ENCODE data around the gene ASMTL. TPM values are rescaled to one million over a fixed set of nuclear protein-coding genes. Genes with fewer than 3 reads are reported as not detected.
"Not testable (repeated sequence)": the region's sequence is repeated elsewhere in the genome, so short reads cannot be mapped to it uniquely, and the experiment has no call there.

Gene ASMTL
- total RNA-seq, 1 donor from 2014 or later: 20.8 TPM

DNA sequence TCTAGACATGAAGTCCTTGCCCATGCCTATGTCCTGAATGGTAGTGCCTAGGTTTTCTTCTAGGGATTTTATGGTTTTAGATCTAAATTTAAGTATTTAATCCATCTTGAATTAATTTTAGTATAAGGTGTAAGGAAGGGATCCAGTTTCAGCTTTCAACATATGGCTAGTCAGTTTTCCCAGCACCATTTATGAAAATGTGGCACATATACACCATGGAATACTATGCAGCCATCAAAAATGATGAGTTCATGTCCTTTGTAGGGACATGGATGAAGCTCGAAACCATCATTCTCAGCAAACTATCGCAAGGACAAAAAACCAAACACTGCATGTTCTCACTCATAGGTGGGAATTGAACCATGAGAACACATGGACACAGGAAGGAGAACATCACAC, 29.8 kb upstream of the ASMTL start:
- not testable (repeated sequence) for DNase-seq (ENCODE audit: low spot score)

DNA sequence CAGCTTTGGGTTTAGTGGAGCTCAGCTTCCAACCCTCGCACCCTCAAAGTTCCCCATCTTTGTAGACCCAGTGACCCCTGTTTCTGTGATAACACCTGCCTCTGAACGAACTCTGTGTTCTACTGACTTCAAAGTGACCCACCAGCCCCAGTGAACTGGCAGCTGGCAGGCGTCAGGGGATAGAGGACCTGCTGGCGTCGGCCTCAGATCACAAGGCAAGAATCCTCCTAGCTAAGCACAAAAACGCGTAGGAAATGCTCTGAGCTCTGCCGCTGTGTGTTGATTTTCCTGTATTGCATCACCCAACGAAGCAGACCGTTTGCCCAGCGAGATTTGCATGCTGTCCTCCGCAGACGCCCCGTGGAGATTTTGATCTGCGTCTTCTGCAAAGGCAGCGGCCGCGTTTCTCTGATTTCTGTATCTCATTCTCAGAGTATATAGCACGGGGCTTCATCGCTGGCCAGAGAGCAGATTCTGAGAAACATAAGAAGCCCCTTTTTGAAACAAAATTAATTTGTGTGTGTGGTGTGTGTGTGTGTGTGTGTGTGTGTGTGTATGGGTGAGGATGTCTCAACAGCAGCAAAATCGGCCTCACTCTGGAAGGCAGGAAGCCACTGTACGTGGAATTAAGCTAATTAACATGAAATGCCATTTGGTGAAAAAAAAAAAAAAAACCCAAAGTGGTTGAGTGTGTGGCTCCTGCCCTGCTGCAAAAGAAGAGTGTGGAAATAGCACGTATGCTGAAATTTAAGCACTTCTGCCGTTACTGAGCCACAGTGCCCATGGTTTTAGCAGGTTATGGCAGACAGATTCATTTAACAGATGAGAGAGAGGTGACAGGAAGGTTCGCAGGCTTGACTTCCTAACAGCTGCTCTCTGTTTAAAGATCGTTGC, 29.2 kb upstream of the ASMTL start:
- peak; percentile 84 for DNase-seq (ENCODE audit: low spot score)

DNA sequence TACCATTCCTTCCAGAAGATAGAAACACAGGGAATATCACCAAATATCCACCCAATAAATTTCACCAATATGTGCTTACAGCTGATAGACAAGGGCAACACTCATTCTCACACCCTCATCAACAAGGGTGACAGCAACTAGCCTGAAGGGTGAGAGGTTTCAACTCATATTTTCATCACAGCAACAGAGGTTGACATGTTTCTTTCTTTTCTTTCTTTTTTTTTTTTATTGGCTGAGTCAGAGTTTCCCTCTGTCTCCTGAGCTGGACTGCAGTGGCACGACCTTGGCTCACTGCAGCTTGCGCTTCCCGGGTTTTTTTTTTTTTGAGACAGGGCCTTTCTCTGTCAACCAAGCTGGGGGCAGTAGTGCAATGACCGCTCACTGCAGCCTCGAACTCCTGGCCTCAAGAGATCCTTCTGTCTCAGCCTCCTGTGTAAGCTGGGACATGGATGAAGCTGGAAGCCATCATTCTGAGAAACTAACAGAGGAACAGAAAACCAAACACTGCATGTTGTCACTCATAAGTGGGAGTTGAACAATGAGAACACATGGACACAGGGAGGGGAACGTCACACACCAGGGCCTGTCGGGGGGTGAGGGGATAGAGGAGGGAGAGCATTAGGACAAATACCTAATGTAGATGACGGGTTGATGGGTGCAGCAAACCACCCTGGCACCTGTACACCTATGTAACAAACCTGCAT, 27.5 kb upstream of the ASMTL start:
- DNase-seq (ENCODE audit: low spot score): no peak

DNA sequence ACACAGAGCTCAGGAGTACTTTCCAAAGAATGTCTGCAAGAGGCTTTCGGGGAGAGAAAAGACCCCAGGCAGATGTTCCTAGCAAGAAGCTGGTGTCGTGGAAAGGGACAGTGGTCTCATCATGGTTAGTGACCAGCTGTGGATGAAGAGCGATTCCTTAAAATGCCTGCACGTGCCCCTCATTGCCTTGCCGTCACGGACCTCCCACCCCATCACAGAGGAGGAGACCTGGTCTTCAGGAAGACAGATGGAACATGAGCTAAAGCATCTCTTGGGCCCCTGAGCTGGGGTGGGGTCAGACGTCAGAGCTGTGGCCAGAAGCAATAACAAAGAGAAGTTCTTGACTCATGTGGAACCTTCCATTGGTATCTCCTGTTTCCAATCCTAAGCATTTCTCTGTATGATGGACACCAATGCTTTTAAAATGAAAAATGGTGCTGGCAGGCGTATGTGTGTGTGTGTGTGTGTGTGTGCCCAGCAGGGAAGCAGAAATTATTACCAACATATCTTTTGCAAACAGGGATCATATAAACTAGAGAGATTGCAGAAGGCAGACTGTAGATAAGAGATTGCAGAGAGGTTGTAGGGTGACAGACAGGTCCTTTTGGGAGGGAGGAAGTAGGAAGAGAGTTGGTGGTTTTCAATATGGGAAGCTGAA, 25.2 kb upstream of the ASMTL start:
- peak; percentile 26 for DNase-seq (ENCODE audit: low spot score)

DNA sequence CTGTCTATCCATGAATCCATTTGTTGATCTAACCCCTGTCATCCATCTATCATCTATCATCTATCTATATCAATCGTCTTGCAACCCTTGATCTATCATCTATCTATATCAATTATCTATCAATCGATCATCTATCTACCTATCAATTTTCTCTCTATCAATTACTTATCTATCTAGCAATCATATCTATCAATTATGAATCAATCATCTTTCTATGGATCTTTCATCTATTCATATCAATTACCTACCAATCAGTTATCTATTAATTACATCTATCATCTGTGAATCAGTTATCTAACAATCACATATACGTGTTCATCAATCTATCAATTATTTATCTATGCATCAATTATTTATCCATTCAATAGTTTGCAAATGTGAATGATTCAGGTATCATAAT, 24.5 kb upstream of the ASMTL start:
- DNase-seq (ENCODE audit: low spot score): no peak

DNA sequence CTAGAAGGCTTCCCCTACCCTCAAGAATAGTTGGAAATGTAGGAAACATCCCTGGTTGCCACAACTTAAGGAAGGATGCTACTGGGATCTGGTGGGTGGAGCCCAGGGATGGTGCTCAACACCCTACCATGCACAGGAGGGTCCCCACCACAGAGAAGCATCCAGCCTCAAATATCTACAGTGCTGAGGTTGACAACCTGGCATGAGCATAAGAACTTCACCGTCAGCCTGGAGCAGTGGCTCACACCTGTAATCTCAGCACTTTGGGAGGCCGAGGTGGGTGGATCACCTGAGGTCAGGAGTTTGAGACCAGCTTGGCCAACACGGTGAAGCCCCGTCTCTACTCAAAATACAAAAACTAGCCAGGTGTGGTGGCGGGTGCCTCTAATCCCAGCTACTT, 24.0 kb upstream of the ASMTL start:
- peak; percentile 35 for DNase-seq (ENCODE audit: low spot score)

DNA sequence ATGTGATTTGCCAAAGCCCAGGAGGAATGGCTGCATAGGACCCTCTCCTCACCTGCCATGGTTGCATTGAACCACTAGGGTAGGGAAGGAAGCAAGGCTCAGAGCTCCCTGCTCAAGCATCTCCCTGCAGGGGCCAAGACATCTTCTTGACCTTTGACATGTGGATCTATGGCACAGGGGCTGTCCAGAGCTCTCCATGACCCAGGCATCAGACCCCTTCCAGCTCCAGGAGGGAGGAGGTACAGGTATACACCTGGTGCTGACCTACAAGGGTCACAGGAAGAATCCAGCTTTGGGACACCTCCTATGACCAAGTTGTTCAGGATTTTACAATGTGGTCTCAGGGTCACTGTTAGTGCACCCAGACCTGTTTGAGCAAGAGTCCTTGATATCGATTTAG, 23.2 kb upstream of the ASMTL start:
- peak; percentile 9 for DNase-seq (ENCODE audit: low spot score)

DNA sequence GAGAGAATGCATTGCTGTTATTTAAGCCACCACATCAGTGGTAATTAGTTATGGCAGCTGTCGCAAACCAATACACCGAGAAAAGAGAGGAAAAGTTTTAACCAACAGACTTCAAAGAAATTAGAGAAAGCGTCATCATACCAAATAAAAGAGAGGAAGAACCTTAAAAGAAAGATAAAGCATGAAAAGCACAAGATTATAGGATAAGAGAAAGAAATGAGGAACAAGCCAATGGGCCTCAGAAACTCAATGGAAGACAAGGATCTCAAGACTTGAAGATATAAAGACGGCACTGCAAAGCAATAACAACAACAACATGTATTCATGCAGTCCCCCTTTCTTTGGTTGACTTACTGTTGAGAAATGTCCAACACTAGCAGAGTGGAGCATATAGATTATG, 22.8 kb upstream of the ASMTL start:
- DNase-seq (ENCODE audit: low spot score): no peak

DNA sequence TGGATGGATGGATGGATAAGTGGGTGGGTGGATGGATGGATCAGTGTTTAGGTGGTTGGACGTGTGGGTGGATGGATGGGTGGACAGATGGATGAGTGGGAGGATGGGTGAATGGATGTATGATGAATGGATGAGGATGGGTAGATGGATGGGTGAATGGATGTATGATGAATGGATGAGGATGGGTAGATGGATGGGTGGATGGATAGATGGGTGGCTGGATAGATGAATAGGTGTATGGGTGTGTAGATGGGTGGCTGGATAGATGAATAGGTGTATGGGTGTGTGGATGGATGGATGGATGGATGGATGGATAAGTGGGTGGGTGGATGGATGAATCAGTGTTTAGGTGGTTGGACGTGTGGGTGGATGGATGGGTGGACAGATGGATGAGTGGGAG, 21.9 kb upstream of the ASMTL start:
- not testable (repeated sequence) for DNase-seq (ENCODE audit: low spot score)

DNA sequence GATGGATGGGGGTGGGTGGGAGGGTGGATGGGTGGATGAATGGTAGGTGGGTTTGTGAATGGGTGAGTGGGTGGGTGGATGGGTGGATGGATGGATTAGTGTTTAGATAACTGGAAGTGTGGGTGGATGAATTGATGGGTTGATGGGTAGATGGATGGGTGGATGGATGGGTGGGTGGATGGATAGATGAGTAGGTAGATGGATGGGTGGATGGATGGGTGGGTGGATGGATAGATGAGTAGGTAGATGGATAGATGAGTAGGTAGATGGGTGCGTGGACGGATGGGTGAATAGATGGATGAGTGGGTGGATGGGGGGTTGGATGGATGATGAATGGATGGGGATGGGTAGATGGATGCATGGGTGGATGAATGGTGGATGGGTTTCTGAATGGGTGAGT, 20.3 kb upstream of the ASMTL start:
- DNase-seq (ENCODE audit: low spot score): no peak

DNA sequence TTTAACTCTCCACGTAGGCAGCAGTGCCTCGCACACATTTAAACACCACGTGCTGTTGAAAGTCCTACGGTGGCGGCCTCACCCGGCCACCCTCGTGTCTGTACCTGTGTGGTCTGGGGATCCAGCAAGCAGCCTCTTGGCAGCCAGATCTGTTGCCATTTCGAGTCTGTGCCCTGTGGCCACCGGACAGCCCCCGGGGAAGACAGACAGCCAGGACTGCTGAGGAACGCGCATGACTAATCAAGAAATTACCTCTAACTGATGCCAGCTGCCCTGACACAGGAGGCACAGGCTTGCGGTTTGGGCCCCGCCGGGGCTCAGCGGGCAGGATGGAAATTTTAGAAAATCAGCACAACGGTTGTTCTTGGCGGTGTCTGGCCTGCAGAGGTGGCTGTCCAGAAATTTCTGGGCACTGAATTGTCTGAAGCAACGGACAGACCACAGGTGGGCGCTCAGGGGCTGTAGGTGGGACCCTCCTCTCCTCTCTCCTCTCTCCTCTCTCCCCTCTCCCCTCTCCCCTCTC, 15.6 kb upstream of the ASMTL start:
- DNase-seq (ENCODE audit: low spot score): peak; percentile 64

DNA sequence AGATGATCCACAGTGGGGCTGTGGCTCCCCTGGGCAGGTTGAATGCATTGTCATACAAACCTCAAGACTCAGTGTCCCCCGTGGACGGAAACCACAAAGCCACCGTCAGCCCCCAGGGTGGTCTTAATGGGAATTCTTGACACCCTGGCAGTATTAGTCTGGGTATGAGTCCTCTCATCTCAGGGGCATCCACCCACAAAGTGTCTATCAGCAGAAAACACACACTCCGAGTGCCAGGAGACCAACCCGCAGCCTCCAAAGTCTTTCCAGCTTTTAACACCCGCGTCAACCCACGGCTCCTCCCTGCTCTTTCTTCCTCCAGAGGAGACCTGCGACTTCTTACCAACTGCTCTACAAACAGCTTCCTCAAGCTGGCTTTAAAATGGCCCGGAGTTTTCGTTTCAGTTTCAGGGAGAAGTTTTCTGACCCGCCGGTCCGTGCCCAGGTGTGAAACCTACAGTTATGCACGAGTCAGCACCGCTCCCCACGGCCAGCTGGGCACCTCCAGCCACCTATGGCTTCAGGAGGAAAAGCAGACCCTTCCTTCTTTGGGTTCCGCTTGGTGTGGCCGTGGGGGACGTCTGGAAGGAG, 14.4 kb upstream of the ASMTL start:
- DNase-seq (ENCODE audit: low spot score): peak; percentile 72

DNA sequence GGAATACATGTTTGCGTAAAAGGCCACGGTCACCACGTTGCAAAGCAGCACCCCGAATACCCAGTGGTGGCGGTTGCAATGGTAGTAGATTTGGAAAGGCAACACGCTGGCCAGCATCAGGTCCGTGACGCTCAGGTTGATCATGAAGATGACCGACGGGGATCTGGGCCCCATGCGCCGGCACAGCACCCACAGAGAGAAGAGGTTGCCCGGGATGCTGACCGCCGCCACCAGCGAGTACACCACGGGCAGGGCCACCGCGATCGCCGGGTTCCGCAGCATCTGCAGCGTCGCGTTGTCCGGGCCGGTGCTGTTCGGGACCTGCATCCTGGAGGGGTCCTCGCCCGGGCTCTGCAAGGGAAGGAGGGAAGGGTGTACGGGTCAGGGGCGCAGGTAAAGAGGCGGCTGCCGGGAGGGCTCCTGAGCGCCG, 13.5 kb upstream of the ASMTL start:
- peak; percentile 62 for DNase-seq (ENCODE audit: low spot score)

DNA sequence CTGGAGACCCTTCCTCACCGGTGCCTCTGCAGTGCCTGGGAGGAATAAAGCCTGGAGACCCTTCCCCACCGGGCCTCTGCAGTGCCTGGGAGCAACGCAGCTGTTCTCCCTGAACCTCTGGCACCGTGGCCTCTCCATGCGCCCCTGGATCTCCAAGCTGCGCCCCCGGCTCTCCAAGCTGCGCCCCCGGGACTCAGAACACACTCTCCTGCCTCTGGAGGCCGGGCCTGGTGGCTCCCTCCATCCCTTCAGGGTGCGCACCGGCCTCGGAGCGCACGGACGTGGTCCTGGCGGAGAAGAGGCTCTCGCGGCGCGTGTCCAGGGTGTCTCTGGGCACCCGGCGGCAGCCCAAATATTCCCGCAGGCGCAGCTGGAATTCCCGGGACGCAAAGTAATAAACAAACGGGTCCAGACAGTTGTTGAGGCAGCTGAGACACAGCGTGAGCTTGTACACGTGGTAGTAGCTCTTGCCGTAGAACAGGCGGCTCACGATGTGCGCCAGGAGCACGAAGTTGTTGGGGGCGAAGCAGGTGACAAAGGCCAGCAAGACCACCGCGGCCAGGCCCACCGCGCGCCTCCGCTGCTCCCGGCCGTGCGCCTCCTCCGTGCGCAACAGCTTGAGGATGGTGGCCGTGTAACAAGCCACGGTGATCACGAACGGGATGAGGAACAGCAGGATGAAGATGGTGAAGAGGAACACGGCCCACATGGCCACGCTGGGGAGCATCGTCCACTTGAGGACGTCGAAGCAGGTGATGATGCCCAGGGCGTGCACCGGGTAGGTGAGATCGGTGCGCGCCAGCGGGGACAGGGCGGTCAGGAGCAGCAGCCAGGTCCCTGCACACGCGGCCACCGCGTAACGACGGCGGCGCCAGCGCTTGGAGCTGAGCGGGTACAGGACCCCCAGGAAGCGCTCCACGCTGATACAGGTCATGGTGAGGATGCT, 12.8 kb upstream of the ASMTL start:
- peak; percentile 71 for DNase-seq (ENCODE audit: low spot score)

DNA sequence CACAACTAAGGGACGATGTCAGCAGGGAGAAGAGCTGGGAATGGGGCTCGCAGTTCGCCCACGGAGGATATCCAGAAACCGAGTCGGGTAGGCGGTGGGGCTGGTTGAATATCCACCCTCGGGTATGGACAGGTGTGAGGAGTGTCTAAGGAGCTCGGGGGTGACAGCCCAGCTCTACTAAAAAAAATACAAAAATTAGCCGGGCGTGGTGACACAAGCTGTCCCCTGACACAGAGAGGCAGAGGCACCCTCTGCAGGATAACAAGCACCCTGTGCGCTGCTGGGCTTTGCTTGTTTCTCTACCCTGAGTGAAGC, 12.2 kb upstream of the ASMTL start:
- DNase-seq (ENCODE audit: low spot score): no peak

DNA sequence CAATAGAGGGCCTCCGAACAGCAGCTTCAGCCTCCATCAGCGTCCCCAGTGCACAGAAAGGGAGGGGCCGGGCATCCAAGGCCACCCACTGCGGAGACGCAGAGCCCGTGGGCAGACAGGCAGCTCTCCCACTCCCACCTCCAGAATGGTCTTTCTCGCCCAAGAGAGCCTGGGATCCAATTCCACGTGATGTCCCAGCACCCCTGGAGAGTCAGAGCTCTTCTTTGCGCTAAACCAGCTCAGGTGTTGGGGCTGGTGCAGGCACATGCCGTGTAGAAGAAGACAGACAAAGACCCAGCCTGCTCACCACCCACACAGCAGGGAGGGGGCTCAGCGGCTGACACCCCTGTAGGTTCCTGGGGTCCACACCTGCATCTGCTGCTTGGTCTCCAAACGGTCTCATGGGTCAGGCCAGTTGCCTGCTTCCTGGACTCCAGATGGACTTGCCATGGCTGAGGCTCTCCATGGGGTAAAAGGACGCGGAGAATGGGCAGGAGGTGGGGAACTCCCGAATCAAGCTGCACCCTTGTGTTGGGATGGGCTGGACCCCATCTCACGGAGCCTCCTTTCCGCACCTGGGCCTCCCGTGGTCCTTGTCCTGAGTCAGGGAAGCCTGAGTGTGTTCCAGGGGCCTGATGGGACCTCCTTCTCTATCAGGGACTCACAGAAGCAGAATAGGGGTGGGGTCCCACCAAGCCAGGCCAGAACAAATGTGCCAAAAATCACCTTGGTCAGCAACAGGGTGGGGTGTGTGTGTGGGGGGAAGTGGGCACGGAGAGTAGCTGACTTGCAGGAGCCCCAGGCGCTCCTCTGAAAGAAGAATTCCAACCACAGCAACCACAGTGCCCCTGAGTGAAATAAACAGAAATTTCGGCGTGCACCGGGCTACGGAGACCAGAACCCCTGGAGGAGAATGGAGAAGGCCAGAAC, 11.6 kb upstream of the ASMTL start:
- peak; percentile 79 for DNase-seq (ENCODE audit: low spot score)

DNA sequence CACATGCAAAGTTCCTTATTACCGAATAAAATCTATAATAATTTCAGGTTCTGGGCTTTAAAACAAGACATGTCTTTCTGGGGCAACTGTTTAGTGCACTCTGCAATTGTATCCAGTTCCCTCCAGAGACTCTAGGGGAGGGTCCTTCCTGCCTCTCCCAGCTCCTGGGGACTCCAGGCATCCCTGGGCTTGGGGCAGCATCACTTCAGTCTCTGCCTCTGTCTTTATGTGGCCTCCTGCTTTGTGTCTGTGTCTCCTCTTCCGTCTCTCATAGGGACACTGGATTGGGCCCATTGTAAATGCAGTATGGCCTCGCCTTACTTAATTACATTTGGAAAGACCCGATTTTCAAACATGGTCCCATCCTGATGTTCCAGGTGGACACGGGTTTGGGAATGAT, 10.9 kb upstream of the ASMTL start:
- DNase-seq (ENCODE audit: low spot score): peak; percentile 5

DNA sequence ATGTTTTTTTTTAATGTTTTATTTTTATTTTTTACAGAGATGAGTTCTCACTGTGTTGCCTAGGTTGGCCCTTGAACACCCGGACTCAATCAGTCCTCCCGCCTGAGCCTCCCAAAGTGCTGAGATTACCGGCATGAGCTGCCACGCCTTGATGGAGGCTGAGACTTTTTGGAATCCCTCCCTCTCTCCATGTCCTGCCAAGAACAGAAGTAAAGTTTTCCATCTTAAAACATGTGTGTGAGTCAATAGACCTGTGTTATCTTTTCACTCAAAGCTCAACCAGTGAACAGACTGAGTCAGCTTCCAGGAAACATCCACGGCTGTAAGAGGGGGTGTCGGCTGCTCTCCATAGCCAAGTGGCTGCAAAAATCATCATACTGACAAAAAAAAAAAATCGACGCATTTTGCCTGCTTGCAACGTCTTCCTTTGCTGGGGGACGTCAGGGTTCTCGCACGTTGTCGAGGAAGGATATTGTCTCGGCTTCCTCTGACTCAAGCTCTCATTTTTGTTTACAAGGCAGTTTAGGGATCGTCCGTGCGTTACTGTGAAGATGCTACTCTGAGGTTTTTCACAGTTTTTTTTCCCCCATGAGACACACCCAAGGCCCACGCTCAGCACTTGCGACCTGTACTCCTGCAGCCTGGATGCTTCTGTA, 10.0 kb upstream of the ASMTL start:
- peak; percentile 37 for DNase-seq (ENCODE audit: low spot score)

DNA sequence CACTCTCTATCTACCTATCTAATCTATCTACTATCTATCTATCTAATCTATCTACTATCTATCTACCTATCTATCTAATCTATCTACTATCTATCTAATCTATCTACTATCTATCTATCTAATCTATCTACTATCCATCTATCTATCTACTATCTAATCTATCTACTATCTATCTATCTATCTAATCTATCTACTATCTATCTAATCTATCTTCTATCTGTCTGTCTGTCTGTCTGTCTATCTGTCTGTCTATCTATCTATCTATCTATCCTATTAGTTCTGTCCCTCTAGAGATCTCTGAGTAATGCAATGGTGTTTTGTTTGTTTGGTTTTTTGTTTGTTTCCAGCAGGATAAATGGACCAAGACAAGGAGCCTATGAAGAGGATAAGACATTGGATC, 9.4 kb upstream of the ASMTL start:
- no peak for DNase-seq (ENCODE audit: low spot score)

Measured in mesenteric fat pad (tissue), 1 donor.